Right lobe of liver (tissue), 6 donors: ENCODE data around the gene NFATC1. TPM values are rescaled to one million over a fixed set of nuclear protein-coding genes. Genes with fewer than 3 reads are reported as not detected.
A peak's percentile ranks its signal among the peaks of the same experiment; 100 is the strongest.

Experiments
- ATAC-seq, 4 donors: fragments of 200-7000 bp; cut with Tn5 transposase; one replicate each; pipeline ENCODE4 v1.9.1; 2020; ENCODE audit warnings: mild to moderate bottlenecking in 4 of 4, moderate library complexity in 4 of 4
- DNase-seq, 3 donors: peaks; one replicate each; pipeline ENCODE4 v3.0.0-alpha.2; 2020
- H3K27ac ChIP-seq, 3 donors: fragments of 200-600 bp; one replicate each; pipeline ENCODE4 v1.8.0; 2022
- H3K27me3 ChIP-seq, 2 donors: fragments of 200-600 bp; one replicate each; pipeline ENCODE4 v1.8.0; 2022
- H3K36me3 ChIP-seq, 4 donors: fragments of 200-600 bp; sonication (generic) in 1 of 4; one replicate each; pipeline versions ENCODE4 v1.5.1 to v1.8.0; 2017 to 2022; ENCODE audit warnings: control low read depth in 1 of 4
- H3K4me1 ChIP-seq, 4 donors: fragments of 200-600 bp; sonication (generic) in 1 of 4; one replicate each; pipeline versions ENCODE4 v1.5.1 to v1.8.0; 2017 to 2022; ENCODE audit warnings: control low read depth in 1 of 4
- H3K4me3 ChIP-seq, 3 donors: fragments of 200-600 bp; one replicate each; pipeline ENCODE4 v1.8.0; 2022
- H3K9me3 ChIP-seq, 4 donors: fragments of 200-600 bp; sonication (generic) in 1 of 4; one replicate each; pipeline versions ENCODE4 v1.5.1 to v1.8.0; 2017 to 2022; ENCODE audit warnings: control low read depth in 1 of 4
- CTCF ChIP-seq, 4 donors: fragments of 200-600 bp in 3 of 4; fragments of 450-650 bp in 1 of 4; IDR thresholded peaks; one replicate each; pipeline versions ENCODE4 v1.5.1 to v1.8.0; 2016 to 2022; ENCODE audit warnings: antibody characterized with exemption in 4 of 4, mild to moderate bottlenecking in 2 of 4
- POLR2A ChIP-seq: fragments of 450-650 bp; IDR thresholded peaks from one replicate; pipeline ENCODE4 v1.6.1; 2017; ENCODE audit warnings: antibody characterized with exemption, mild to moderate bottlenecking
- WGBS: methylation state at CpG from one replicate; pipeline ENCODE4 v1.1.6; 2018; ENCODE audit warnings: low coverage, low lambda C conversion rate; ENCODE audit not compliant: insufficient coverage; ENCODE audit errors: missing lambda C conversion rate; 5-methylcytosine and 5-hydroxymethylcytosine counted together
- intact Hi-C, 2 donors: fragments of 100-400 bp; cut with DNase I; formaldehyde crosslinking; loops; one replicate each; pipeline versions ENCODE4 v1.11.2 to v1.14.1; 2022
- total RNA-seq, 6 experiments: library from RNA; depleted of rRNA in 2 of 6; stranded (reverse); fragments of >200 nt in 2 of 6; fragmentation: NEBNext Ultra II Directional in 3 of 6; extraction: Animal tissue kit (Norgen Biotek cat#: 25700) in 3 of 6; gene quantifications; one replicate each; pipeline versions ENCODE4 v1.1.0 to v1.2.4, GENCODE V29; 2016 to 2023
- donor health status: DM: no; HTN: yes; CAD: no.
- donor health status: DM: no; HTN: no; CAD: no.
- donor health status: DM: no; HTN: no; CAD: no.
- donor health status: DM: no; HTN: yes; CAD: no.
- donor health status: DM: no; HTN: yes; CAD: no.

NFATC1 gene
- total RNA-seq, 6 experiments from 2014 or later, result 1.00 to 4.3 (median 2.9) TPM

DNA sequence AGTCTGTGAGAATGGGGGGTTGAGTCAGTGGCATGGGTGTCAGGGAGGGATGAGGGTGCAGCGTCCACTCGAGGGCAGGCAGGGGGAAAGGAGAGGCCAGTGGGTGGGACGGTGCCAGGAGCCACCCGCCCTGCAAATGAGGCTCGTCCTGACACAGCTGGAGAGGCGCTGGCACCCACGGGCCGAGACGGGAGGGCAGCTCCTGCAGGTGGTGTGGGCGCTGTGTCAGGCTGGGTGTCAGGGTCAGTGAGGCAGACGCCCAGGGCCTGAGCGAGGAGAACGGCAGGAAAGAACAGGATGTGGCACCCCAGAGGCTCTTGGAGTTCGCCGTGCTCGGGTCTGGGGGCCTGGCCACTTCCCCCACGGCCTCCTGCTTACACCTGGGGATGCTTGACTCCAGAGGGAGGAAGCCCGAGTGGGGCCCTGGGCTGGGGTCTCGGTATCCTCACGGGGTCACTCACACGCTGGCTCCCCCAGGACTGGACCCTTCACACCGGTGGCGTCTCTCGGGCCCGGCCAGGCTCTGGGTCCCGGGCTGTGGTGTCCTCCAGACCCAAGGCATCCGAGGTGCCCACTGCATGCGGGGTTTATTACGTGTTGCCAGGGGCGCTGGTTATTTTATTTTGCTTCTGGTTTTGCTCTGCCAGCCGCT is 153.4 kb downstream of the NFATC1 start:
- H3K27me3 ChIP-seq, result no peaks in the 10 kb centered on the region
- 30% methylated on average over 2 of the region's 31 CpGs for WGBS
- H3K9me3 ChIP-seq, result no peaks in the 10 kb centered on the region
- no peak overlapping the region for H3K4me3 ChIP-seq
- no peaks in the 10 kb centered on the region for H3K4me1 ChIP-seq
- intact Hi-C loops, result no loop called here
- no peak overlapping the region for H3K27ac ChIP-seq
- TF ChIP-seq CTCF (IDR thresholded peaks at IDR 0.05) (no peak), POLR2A (no peak)
- DNase-seq (peak in 1 of 3 donors; percentile 48), ATAC-seq (peak in 1 of 4 donors; percentile 5)
- no peaks in the 10 kb centered on the region for H3K36me3 ChIP-seq

GRCh38 chr18:79549638-79550000 is 153.9 kb downstream of the NFATC1 start:
- DNase-seq (peak in 1 of 3 donors; percentile 35), ATAC-seq (no peak)
- Histone ChIP-seq H3K36me3 (no peaks in the 10 kb centered on the region), H3K27me3 (no peaks in the 10 kb centered on the region), H3K9me3 (no peaks in the 10 kb centered on the region), H3K4me3 (no peak overlapping the region), H3K27ac (no peak overlapping the region), H3K4me1 (no peaks in the 10 kb centered on the region)
- intact Hi-C loops, result no loop called here
- no peak for TF ChIP-seq CTCF (IDR thresholded peaks at IDR 0.05)
- TF ChIP-seq POLR2A, result no peak
- WGBS, result 78% methylated on average over 4 of the region's 20 CpGs

GRCh38 chr18:79552140-79552631 is 156.5 kb downstream of the NFATC1 start:
- Histone ChIP-seq H3K36me3 (no peaks in the 10 kb centered on the region), H3K9me3 (no peaks in the 10 kb centered on the region), H3K27me3 (no peaks in the 10 kb centered on the region), H3K27ac (no peak overlapping the region), H3K4me1 (no peaks in the 10 kb centered on the region), H3K4me3 (no peak overlapping the region)
- no CpG with 5 or more reads among the region's 20 CpGs for WGBS
- ATAC-seq (peak in 1 of 4 donors; percentile 18), DNase-seq (peak in 1 of 3 donors; percentile 37)
- TF ChIP-seq CTCF (IDR thresholded peaks at IDR 0.05), result no peak
- TF ChIP-seq POLR2A, result no peak
- intact Hi-C loops, result no loop called here

- no CpG with 5 or more reads among the region's 25 CpGs for WGBS
Measured at GRCh38 chr18:79552696-79553095, 157.0 kb downstream of the NFATC1 start.

More at GRCh38 chr18:79552696-79553095, 157.0 kb downstream of the NFATC1 start:
- ATAC-seq (no peak), DNase-seq (peak in 1 of 3 donors; percentile 43)
- no peak for TF ChIP-seq POLR2A
- no peak for TF ChIP-seq CTCF (IDR thresholded peaks at IDR 0.05)
- H3K9me3 ChIP-seq, result no peaks in the 10 kb centered on the region
- H3K4me1 ChIP-seq, result no peaks in the 10 kb centered on the region
- intact Hi-C loops, result no loop called here
- no peaks in the 10 kb centered on the region for H3K36me3 ChIP-seq
- H3K4me3 ChIP-seq, result no peak overlapping the region
- no peak overlapping the region for H3K27ac ChIP-seq
- no peaks in the 10 kb centered on the region for H3K27me3 ChIP-seq
